ENCODE data around the gene TNRC6A. TPM values are rescaled to one million over a fixed set of nuclear protein-coding genes. Genes with fewer than 3 reads are reported as not detected.

The TNRC6A gene
- total RNA-seq, 1 experiment from 2014 or later = 41.6 TPM

GRCh38 chr16:24847358-24847664, 117.9 kb downstream of the TNRC6A start:
- intact Hi-C loops (cut with micrococcal nuclease) = no loop called here
- H3K4me3 Mint-ChIP-seq (ENCODE audit: unreplicated experiment) = no peak overlapping the region
- no peaks in the 10 kb centered on the region for H3K9me3 Mint-ChIP-seq (ENCODE audit: unreplicated experiment)
- CTCF ChIA-PET = interaction anchor here (2.0 kb wide), 1 partner anchor 13 kb away, joined by 8 read pairs; no protein-coding TSS in a partner anchor
- no peak overlapping the region for H3K27ac Mint-ChIP-seq (ENCODE audit: low read depth, unreplicated experiment)
- no peak for DNase-seq (ENCODE audit: unreplicated experiment)
- no peak for TF ChIP-seq CTCF (IDR thresholded peaks at IDR 0.05; ENCODE audit: unreplicated experiment)
- no peaks in the 10 kb centered on the region for H3K36me3 Mint-ChIP-seq (ENCODE audit: insufficient read depth, unreplicated experiment)
- peaks cover 21% of the 10 kb centered on the region for H3K4me1 Mint-ChIP-seq (ENCODE audit: insufficient read depth, unreplicated experiment)
- BruUV-seq (replicated peaks) = no TSS peak
- peaks cover 12% of the 10 kb centered on the region for H3K27me3 Mint-ChIP-seq (ENCODE audit: insufficient read depth, unreplicated experiment)
- POLR2A ChIA-PET = no interaction called here

GRCh38 chr16:24848065-24848464, 118.6 kb downstream of the TNRC6A start:
- Mint-ChIP-seq H3K27ac (ENCODE audit: low read depth, unreplicated experiment) (no peak overlapping the region), H3K9me3 (ENCODE audit: unreplicated experiment) (no peaks in the 10 kb centered on the region), H3K36me3 (ENCODE audit: insufficient read depth, unreplicated experiment) (no peaks in the 10 kb centered on the region), H3K4me1 (ENCODE audit: insufficient read depth, unreplicated experiment) (peaks cover 21% of the 10 kb centered on the region), H3K4me3 (ENCODE audit: unreplicated experiment) (no peak overlapping the region), H3K27me3 (ENCODE audit: insufficient read depth, unreplicated experiment) (peaks cover 12% of the 10 kb centered on the region)
- no peak for TF ChIP-seq CTCF (IDR thresholded peaks at IDR 0.05; ENCODE audit: unreplicated experiment)
- POLR2A ChIA-PET = no interaction called here
- no TSS peak for BruUV-seq (replicated peaks)
- intact Hi-C loops (cut with micrococcal nuclease) = no loop called here
- peak; percentile 39 for DNase-seq (ENCODE audit: unreplicated experiment)
- CTCF ChIA-PET = interaction anchor here (0.7 to 2.0 kb wide), 2 partner anchors 14 to 201 kb away, joined by 4 to 8 read pairs; no protein-coding TSS in a partner anchor

GRCh38 chr16:24849641-24850040, 120.2 kb downstream of the TNRC6A start:
- no peak for TF ChIP-seq CTCF (IDR thresholded peaks at IDR 0.05; ENCODE audit: unreplicated experiment)
- no peaks in the 10 kb centered on the region for H3K9me3 Mint-ChIP-seq (ENCODE audit: unreplicated experiment)
- H3K4me3 Mint-ChIP-seq (ENCODE audit: unreplicated experiment) = no peak overlapping the region
- ChIA-PET CTCF (interaction anchor here (0.6 to 2.0 kb wide), 5 partner anchors 15 to 342 kb away, joined by 3 to 7 read pairs (median 3); no protein-coding TSS in a partner anchor), POLR2A (no interaction called here)
- H3K4me1 Mint-ChIP-seq (ENCODE audit: insufficient read depth, unreplicated experiment) = peaks cover 23% of the 10 kb centered on the region
- peaks cover 12% of the 10 kb centered on the region for H3K27me3 Mint-ChIP-seq (ENCODE audit: insufficient read depth, unreplicated experiment)
- DNase-seq (ENCODE audit: unreplicated experiment) = no peak
- intact Hi-C loops (cut with micrococcal nuclease) = no loop called here
- H3K36me3 Mint-ChIP-seq (ENCODE audit: insufficient read depth, unreplicated experiment) = no peaks in the 10 kb centered on the region
- H3K27ac Mint-ChIP-seq (ENCODE audit: low read depth, unreplicated experiment) = no peak overlapping the region
- BruUV-seq (replicated peaks) = no TSS peak

- Mint-ChIP-seq H3K36me3 (ENCODE audit: insufficient read depth, unreplicated experiment) (no peaks in the 10 kb centered on the region), H3K9me3 (ENCODE audit: unreplicated experiment) (no peaks in the 10 kb centered on the region), H3K4me1 (ENCODE audit: insufficient read depth, unreplicated experiment) (peaks cover 22% of the 10 kb centered on the region), H3K27ac (ENCODE audit: low read depth, unreplicated experiment) (peak overlapping the region; percentile 70), H3K27me3 (ENCODE audit: insufficient read depth, unreplicated experiment) (peaks cover 12% of the 10 kb centered on the region), H3K4me3 (ENCODE audit: unreplicated experiment) (no peak overlapping the region)
- ChIA-PET POLR2A (no interaction called here), CTCF (interaction anchor here (0.6 to 2.0 kb wide), 8 partner anchors 11 to 375 kb away, joined by 3 to 7 read pairs (median 3); no protein-coding TSS in a partner anchor)
- BruUV-seq (replicated peaks) = no TSS peak
- peak; percentile 70 for DNase-seq (ENCODE audit: unreplicated experiment)
- intact Hi-C loops (cut with micrococcal nuclease) = no loop called here
- TF ChIP-seq CTCF (IDR thresholded peaks at IDR 0.05; ENCODE audit: unreplicated experiment) = no peak
Measured at GRCh38 chr16:24850289-24850938, 121.0 kb downstream of the TNRC6A start.

All from MCF 10A (cell line).